Hindlimb muscle (tissue), 1 donor: ENCODE measurements around the gene ST3GAL2. TPM values are rescaled to one million over a fixed set of nuclear protein-coding genes. Genes with fewer than 3 reads are reported as not detected.

Experiments used
- DNase-seq: peaks from one replicate; pipeline ENCODE4 v3.0.0-alpha.2; 2013
- polyA plus RNA-seq: library from polyadenylated mRNA; unstranded; fragments of 120-200 nt; gene quantifications from one replicate; pipeline ENCODE4 v1.2.1, GENCODE V29; 2013; ENCODE audit not compliant: insufficient read length

Gene ST3GAL2
- polyA plus RNA-seq, 1 donor, result 30.5 TPM

DNA sequence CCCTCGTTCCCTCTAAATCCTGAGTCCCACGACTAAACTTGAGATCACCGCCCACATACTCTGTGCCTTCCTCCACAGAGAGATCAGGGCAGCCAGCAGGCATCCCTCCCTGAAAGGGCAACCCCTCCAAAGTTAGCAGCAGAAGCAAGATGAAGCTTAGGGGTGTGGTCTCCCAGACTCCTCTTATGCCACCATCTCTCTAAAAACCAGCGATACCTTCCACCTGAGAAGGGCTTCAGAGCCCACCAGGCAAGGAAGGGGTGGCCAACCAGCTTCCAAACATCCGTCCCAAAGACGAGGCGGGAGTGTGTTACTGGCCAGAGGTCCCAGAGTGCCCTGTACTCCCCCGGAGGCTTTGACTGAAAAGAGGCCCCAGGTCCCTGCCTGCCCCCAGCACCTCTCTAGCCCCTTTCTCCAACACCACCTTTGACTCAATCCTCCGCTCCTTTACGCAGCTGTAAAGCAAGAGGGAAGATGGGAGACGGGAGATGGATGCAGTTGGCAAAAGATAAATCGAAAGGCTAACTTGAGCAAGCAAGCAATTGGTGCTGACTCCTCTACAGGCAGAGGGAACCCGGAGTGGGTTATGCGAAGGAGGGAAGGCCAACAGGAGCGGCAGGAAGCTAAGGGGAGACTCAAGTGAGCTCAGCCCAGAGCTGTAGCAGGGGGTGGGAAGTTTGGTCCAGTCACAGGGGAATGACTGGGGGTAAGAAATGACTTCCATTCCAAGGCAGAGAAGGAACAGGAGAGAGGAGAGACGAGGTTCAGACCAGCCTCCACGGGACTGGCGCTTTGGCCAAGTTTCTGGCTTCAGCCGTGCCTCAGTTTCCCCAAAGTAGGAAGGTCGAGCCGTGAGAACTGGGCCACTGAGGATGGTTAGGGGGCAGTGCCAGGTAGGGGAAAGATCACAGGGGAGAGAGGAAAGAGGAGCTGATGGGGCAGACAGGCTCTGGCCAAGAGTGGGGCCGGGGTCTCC is 1.0 kb downstream of the ST3GAL2 start:
- no peak for DNase-seq

DNA sequence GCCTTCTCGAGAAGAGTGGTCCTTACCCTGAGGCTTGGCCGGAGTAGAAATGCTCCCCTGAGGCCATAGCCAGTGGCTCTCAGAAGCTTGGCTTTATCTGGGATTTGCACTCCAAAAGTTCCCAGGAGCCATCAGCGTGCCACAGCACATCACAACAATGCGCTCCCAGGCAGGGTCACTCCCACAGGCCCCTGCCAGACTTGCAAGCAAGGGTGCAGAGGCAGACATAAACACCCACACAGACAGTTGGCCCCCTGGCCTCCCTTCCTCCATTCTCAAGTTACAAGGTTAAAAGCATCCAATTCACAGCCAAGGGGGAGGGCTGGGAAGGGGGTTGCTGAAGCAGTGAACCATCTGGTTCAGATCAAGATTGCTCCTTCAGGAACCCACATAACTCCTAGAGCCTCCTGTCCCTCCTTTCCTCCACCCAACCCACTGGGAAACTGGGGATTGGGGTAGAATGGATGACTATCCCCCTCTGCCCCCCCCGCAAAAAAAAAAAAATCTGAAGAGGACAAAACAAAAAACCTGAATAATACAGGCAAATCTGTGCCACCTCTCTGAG is 1.8 kb downstream of the ST3GAL2 start:
- DNase-seq, result peak; percentile 42

DNA sequence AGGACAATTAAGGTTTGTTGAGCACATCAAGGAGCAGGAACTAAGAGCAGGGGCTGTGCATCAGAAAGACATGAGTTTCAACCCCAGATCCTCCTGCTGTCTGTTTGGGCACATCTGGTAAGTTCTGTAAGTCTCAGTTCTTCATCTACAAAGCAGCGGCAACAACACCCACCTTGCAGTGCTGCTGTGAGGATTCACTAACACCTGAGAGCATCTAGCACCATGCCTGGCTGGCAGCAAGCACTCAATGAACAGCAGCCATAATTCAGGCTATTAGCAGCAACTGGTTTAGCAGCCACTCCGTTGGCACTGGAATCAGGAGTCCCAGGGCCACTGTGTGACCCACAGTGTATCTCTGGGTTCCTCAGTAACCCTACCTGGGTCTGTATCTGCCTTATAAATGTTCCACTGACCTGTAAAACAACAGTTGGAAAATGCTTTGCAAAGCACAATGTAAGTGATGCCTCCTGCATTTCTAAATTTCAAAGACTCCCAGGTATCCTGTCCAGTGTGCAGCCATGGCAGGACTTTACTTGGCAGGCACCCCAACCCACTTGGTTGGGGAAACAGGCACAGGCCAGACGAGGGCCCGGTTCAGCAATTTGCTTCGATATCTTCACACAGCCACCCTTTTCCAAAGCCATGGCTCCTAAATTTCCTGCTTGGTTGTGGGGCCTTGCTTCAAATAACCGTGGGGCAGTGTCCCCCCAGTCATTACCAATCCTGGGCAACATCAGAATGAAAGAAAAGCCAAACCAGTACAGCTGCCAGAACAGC is 4.2 kb downstream of the ST3GAL2 start:
- DNase-seq, result no peak

DNA sequence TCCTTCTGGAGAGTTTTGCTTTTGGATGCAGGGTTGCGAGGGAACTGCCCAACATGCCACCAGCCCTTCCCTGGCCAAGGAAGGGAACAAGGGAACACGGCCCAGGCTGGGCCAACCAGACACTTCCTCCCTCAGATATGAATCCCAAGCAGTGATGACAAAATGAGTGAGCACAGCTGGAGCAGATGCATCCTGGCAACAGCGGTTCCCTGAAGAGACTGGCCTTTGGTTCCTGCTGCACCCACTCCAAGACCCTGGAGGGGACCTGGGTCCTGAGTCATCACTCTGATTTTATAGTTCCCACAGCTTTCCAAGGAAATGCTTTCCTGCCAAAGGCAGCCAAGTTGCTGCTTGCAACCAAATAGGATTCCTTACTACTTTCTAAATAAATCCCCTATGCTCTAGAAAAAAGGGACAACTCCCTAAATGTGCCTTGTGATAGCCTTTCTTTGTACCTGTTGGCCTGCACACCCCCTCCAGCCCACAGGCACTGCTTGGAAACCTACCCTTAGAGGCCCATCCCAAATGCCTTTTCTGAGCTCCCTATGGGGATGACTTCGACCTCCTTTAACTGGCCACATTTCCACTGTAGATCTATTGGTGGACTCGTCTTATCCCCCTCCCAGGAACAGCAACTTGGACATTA is 5.3 kb downstream of the ST3GAL2 start:
- peak; percentile 43 for DNase-seq

DNA sequence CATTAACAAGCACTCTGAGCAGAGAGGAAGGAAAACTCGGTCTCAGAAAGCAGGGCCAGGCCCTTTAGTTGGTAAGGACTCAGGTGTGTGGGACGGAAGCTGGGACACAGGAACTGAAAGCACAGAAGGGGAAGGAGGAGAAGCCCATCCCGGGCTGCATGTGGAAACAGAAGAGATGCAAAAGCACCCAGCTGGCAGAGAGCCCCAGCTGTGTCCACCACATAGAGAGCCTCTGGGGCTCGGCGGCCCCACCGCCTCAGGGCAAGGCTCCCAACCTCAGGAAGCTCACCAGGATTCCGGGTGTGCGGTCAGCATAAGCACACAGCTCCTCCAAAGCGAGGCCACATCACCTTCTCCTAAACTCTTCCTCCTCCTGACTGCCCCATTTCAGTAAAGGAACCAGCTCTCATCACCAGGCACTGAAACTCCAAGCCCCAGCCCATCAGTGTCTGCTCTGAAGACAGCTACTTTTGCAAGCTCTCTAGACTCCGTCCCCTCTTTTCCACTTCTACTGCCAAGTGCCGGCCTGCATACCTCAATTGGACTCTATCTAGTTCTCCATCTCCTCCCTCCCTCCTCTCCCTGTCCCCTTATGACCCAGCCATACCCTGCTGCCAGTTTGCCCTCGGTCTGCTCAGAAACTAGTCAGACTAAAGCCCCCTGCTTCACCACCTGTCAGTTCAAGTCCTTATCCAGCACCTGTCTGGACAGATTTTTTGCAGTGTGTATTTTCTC is 6.0 kb downstream of the ST3GAL2 start:
- no peak for DNase-seq

DNA sequence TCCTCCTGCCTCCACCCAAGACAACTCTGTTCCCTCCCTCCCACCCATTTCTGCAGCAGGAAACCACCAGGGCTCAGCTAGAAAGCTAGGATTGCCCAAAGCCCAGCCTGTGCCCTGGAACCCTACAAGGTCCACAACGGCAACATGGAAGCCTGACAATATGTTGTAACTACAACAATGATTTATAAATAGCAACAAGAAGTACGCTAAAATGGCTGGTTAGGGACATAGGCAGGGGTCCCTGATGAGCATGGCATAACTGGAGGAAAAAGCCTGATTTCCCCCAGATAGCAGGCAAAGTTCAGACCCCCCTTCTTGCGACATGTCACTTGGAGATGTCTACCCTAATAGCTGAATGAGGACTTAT is 6.6 kb downstream of the ST3GAL2 start:
- DNase-seq, result no peak

DNA sequence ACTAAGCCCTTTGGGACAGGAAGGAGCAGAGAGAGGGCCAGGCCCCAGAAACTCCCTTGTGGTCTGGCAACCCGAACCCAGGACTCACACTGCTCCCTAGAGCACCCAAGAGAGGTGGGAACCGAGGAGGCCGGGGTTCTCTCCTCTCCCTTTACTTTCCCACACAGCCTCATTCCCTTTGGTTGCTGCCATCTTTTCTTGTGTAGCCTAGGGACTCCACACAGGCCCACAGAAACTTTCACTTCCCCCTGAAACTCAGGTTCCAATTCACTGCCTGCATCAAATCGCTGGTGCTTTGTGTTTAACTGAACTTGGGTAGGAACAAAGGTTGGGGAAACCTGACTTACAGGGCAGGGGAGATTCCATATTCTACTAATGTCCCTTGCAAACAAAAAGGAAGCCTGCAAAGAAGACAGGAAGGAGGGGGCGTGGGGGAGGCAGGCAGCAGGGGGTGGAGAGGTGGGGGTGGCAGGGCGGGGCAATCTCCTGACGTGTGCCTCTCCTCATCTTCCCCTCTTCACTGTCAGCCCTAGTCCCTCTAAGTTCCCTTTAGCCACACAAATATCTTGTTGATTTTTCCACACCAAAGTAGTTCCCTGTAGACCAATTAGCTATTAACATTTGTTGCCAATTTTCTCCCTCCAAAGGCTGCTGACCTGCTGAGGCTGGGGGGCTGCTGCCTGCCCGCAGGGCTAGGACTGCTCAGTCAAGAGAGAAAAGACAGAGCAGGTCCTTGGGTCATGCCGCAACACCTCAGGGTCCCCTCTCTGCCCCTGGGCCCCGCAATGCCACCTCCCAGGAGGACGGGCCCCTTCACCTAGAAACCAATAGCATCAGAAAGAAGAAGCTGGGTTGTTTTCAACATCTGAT is 8.0 kb downstream of the ST3GAL2 start:
- no peak for DNase-seq

DNA sequence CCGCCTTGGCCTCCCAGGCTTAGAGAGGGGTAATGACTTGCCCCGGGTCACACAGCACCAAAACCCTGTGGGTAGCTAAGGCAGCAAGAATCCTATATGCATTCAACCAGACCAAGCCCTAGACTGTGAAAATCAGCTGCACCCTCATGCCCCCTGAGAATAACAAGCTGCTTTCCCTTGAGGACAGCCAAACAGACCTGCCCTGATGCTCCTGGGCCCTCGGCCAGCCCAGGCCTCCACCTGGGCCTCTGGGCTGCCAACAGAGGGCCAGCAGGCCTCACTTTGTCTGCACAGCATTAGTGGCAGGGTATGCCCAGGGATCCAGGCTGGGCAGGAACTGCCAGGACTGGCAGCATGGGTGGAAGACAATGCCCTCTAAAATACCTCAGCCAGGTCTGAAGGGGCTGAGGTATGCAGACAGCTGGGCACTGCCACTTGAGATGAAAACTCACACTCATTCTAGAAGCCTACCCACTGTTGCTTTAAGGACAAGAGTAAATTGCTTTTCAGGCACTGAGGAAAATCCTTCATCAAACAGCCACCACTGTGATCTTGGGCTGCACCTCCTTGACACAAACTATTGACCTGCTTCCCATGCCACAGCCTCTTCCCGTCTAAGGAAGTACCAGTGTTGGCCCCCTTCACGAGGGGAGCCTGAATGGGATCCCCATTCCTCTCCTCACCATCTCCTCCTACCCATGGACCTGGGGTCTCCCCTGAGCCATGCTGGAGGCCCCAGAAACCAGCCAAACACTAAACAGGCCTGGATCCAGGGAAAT is 8.8 kb downstream of the ST3GAL2 start:
- no peak for DNase-seq

DNA sequence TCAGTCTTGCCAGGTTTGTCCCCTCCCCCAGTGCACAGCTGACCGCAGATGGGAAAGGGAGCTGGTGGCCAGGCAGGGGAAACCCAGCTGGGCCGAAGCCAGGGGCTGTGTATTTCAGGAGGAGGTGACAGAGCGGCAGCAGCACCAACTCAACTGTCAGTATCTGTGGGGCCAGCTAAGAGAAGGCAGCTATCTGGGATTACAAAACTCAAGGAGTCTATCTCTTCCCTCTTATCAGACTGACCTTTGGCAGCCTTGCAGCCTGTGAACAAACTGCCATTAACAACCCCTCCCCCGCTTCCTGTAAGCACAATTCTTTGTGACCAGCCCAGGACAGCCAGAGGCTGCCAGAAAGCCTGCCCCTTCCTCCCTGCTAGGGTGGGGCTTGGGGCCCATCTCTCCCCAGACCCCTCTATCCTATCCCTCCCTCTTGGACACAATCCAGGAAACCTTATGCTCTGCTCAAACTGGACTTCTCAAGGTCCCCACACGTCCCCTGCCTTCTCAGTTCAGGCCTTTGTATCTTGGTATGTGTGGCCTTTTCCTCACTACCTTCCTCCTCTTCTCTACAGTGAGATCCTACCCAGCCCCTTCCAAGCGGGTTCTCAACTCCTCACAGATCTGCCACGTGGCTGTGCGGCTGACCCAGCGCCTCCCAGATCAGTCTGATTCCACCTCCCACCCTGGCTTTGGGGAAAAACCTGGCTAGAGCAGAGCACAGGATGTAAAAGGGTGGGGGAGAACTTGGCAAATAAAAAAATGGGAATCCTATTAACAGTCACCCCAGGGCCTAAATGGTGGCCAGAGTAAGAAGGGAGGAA is 10.5 kb downstream of the ST3GAL2 start:
- DNase-seq, result peak; percentile 87

DNA sequence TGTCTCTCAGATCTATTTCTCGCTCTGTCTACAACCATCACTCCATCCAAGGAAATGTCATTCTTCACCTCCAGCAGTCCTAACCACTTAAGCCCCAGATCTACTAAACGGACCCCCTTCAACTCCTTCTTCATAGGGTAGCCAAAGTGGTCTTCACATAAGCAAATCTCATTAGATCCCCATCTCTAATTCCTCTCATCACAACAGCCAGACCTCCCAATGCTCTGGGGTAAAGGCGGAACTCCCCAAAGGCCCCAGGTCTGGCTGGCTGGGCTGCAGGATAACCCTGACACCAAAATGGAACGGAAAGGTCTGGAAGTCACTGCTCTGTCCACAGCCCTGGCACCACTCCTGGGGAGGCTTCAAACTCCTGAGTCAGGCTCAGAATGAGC is 11.1 kb downstream of the ST3GAL2 start:
- no peak for DNase-seq

DNA sequence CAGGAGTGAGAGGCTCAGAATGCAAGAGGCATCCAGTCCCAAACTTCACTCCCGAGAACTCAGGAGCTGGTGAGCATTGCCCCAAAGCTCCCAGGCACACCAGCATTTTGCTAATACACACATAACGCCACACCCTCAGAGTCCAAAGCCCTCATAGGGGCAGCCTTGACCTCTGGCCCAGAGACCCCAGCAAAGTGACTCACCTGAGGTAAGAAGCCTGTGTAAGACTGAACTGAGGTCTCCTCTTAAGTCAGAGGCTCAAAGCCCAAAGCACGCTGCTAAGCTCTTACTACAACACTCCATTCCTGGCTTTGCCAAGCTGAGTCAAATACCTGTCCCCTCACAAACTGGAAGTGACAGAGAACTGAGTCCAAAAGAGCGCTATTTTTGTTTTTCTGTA is 16.4 kb downstream of the ST3GAL2 start:
- DNase-seq, result no peak

DNA sequence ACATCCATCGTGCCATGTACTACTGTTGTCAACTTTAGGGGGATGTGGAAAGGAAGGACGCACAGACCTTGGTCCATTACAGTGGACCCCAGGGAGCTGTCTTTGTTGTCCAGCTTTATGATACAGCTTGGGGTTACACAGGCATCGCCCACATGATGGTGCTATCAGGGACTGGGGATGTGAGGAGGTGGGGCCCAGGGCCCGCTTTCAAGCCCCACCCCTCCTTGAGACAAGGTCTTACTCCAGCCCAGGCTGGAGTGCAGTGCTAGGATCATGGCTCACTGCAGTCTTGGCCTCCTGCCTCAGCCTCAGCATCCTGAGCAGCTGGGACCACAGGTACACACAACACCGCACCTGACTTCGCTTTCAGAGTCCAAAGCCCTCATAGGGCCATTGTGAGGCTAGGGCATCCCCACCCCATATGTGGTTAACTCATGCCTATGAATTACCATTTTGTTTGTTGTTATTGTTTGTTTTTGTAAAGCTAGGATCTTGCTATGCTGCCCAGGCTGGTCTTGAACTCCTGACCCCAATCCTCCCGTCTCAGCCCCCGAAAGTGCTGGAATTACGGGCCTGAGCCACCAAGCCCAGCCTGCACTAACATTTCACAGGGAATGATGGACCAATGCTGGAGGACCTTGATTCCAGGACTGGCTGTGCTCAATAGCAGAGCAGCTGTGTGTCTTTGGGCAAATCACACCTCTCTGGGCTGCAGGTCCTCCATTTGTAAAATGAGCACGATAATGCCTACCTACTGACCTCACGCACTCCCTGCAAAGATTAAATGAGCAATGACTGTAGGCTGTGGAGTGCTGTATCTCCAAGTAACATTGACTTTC is 17.2 kb downstream of the ST3GAL2 start:
- DNase-seq, result no peak

DNA sequence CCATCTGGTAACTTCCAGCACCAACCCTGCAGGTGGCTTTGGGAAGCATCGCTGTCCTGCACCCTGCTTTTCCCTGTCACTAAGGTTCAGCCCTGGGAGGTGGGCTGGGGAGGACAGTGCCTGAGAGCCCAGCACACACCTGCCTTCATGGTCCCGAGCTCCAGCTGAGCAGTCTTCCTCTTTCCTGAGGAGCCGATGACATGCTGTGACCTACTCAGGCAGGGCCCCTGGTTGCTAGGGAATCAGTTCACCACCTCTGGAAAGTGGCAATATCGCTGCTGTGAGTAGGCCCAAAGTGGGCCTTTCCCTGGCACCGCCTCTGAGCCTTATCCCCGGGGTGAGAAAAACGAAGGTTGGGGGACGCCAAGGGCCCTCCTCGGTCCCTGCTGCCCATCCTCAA is 17.9 kb downstream of the ST3GAL2 start:
- DNase-seq, result no peak

DNA sequence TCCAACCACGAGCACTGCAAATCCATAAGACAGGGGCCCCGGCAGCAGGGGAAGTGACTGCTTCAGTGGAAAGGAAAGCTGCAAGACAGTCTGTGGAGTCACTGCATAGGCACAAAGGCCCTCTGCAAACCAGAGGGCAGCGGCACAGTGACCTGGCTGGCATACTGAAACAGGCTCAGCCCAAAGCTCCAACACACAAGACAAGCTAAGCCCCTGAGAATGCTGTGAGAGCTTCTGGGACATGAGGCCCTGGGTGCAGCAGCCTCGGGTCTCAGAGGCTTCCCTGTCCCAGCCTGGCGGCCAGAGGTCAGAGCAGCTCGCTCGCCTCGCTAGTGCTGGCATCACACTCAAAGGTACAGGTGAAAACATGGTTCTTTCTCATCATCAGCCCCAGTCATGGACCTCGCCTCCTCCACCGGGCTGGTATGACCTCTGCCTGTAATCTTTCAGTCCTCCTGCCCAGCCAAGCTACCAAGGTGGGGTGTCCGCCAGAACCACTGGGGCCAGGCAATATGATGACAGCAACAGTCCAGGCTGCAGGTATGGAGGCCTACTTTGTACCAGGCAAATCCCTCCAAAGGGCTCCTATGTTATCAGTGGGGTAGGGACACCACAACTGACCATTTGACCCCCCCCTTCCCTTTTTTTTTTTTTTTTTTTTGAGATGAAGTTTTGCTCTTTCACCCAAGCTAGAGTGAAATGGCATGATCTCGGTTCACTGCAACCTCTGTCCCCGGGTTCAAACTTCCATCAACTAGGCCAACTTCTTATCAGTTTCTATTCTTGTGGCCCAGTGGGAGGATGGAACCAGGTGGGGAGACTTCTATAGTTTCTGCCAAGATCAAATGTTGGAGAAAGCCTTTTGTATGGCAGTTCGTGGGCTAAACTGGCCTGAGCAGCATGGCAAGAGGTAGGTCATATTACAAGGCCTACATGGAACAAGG is 19.2 kb downstream of the ST3GAL2 start:
- no peak for DNase-seq

DNA sequence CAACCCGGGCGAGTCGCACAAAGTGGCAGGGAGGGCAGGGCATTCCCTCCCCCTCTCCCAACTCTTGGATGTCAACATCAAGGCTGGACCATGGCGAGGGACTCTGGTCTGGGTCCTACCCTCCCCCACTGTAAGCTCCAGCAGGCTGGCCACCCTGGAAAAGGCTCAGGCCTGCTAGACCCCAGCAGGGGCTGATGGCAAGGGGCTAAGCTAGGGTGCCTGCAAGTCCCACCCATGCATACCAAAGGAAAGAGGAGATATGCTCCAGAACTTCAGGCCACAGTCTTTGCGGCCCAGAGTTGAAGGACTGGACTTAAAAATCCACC is 19.9 kb downstream of the ST3GAL2 start:
- DNase-seq, result no peak

DNA sequence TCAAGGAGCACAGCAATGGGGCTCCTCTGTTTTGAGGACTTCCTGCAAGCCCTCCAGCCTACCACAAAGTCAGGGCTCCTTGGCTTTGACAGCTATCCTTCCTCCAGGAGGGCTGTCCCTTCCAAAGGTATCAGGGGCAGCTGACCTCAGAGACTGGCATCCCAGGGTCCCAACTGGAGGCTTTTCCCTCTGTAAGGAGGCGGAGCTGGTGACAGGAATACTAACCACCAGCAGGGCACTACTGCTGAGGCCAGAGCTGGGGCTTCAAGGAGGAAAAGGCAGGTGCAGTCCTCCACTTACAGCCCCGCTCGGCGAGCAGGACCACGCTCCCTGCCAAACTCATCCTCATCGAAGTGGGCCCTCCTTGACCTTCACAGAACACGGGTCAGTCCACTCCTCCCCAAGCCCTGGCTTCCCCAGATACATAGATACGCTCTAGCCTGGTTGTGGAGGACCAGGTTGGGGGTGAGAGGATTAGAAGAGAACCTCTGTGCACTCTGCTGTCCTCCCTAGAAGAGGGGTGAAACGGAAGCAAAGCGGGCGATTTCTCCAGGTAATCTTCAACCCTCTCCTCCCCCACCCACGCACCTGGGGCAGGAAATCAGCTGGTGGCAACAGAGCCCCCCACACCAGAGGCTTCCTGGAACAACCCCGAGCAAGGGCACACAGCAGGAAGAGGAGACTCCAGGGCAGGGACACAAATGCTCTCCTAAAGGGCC is 20.5 kb downstream of the ST3GAL2 start:
- no peak for DNase-seq

DNA sequence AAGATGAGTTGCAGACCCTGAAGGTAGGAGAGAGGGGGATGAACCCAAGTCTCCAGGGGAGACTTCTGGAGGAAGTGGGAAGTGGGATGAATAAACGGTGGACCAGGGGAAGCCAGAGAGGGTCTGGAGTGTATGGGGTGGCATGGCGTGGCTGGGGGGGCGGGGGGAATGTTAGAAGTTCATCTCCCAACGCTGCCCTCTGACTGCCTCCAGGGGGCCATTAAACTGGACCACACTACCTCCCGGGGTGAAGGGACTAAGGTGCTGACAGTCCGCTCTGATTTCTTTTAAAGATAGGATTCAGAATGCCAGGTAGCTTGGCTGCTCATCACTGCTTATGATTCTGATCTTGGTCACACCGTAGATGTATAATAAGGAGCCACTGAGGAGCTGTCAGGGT is 21.2 kb downstream of the ST3GAL2 start:
- DNase-seq, result no peak
